GM12865 (cell line): ENCODE results near the gene ARHGEF1.

Source experiments
- DNase-seq: peaks from one replicate; pipeline ENCODE4 v3.0.0; 2010; ENCODE audit warnings: low read depth
- H3K4me3 ChIP-seq: 2 replicates; pipeline ENCODE4 v1.5.1; 2011; ENCODE audit warnings: mild to moderate bottlenecking, low read depth, low read length, control low read depth
- CTCF ChIP-seq: IDR thresholded peaks from 2 replicates; pipeline ENCODE4 v1.5.1; 2011; ENCODE audit warnings: low read length, control low read depth, low read depth, inconsistent platforms; ENCODE audit not compliant: insufficient read depth; ENCODE audit errors: missing control alignments

Gene ARHGEF1

DNA sequence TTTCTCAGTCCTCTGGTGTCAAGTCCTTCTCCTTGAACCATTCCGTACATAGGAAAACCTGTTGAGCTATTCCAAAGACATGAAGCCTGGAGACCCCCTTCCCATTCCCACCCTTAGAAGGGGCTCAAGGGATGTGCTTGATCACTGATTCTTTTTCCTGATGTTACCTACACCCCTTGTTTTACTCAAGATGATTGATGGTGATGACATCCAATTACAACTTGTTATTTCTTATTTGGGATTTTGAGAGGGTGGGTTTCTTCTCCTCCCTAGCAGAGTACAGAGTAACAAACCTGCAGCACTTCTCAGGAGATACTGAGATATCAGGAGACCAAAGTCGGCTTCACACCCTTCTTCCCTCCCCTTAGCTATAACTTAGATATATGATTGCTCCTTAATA is 29.6 kb upstream of the ARHGEF1 start:
- H3K4me3 ChIP-seq = no peak overlapping the region
- DNase-seq = no peak
- TF ChIP-seq CTCF = no peak

DNA sequence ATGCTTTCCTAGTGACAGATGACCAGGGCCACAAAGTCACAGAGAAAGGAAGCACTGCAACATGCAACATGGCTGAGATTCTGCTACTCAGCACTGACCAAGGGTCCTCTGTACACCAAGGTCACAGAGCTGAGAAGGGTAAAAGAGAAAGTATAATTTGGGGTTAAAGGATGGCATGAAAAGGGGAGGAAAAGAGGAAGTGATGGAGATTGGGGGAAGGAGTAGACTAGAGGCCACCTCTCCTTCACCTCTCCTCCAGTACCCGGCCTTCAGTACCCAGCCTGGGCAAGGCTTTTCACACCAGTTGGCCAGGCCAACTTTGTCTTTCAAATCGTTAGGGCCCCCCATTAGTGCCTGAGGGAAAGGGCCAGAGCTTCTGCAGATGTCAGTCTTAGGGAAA is 29.2 kb upstream of the ARHGEF1 start:
- no peak for DNase-seq
- no peak overlapping the region for H3K4me3 ChIP-seq
- no peak for TF ChIP-seq CTCF

DNA sequence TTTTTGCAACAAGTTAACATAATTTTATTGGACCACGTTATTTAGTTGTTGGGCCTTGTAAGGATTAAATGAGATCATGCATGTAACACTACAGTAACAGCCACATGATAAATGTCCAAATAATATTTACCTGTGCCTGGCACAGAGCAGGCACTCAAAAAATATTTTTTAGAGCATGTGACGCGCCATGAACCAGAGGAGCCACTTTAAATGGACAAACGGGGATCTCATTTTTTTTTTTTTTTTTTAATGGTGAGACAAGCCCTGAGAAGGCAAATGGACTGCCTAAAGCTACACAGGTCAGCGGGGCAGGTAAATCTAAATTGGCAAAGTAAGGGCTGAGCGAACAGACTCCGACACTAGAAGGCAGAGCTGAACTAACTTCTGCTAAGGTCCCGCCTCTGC is 23.8 kb upstream of the ARHGEF1 start:
- peak overlapping the region; percentile 35 for H3K4me3 ChIP-seq
- no peak for DNase-seq
- TF ChIP-seq CTCF = no peak

- peak; percentile 60 for TF ChIP-seq CTCF
- DNase-seq = peak; percentile 99
- peak within 1 kb of the TSS; percentile 99 for H3K4me3 ChIP-seq
Measured at GRCh38 chr19:41859618-41860418, 23.2 kb upstream of the ARHGEF1 start, which contains the start of gene RPS19. TSS of gene RPS19 (plus strand) at chr19:41860255. CDS start at chr19:41860775, 520 bp downstream.

GRCh38 chr19:41860419-41861115 is 22.4 kb upstream of the ARHGEF1 start:
- peak overlapping the region; percentile 99 for H3K4me3 ChIP-seq
- peak; percentile 37 for DNase-seq
- TF ChIP-seq CTCF = no peak

DNA sequence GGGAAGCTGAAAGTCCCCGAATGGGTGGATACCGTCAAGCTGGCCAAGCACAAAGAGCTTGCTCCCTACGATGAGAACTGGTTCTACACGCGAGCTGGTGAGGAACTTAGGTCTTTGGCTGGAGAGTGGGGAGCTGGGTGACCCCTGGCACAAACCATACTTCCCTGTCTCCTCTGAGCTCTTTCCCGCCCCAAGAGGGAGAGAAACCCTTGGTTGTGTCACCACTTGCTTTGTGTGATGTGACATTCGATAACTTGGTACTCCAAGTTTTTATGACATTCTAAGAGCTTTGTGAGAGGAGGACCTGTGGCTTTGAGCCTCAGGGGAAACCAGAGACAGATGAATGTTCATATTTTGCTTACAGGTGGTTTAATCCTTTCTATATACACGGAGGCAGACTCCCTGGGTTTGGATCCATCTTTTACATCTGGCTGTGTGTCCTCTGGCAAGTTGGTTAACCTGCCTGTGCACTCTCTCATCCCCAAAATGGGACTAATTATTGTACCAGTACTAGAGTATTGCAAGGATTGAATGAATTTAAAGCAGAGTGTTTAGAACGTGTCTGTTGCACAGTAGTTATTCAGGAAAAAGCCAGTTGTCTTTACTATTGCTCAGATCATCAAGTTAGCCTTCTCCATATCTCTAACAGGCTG is 21.7 kb upstream of the ARHGEF1 start:
- no peak for DNase-seq

More for the DNA sequence above, 21.7 kb upstream of the ARHGEF1 start:
- H3K4me3 ChIP-seq = peak overlapping the region; percentile 99
- no peak for TF ChIP-seq CTCF
